ENCODE measurements around the gene URB2. TPM values are rescaled to one million over a fixed set of nuclear protein-coding genes. Genes with fewer than 3 reads are reported as not detected.

The URB2 gene
- total RNA-seq, 4 donors from 2014 or later = 6.0 to 12.1 (median 9.2) TPM

DNA sequence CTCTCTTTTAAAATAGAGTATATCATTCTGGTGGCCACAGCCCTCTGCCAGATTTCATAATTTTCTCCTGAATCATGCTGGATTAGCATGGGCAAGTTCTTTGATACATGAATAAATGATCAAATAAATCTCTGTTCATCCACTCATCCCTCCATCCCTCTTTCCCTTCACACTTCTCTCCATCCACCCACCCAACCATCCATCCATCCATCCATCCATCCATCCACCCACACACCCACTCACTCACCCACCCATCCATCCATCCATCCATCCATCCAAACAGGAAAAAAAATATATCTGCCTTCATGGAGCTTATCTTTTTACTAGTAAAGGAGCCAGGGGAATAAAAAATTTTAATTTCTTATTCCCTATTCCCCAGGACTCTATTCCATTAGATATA is 49.3 kb downstream of the URB2 start:
- H3K27ac ChIP-seq = no peak overlapping the region
- TF ChIP-seq, protein P1, sequence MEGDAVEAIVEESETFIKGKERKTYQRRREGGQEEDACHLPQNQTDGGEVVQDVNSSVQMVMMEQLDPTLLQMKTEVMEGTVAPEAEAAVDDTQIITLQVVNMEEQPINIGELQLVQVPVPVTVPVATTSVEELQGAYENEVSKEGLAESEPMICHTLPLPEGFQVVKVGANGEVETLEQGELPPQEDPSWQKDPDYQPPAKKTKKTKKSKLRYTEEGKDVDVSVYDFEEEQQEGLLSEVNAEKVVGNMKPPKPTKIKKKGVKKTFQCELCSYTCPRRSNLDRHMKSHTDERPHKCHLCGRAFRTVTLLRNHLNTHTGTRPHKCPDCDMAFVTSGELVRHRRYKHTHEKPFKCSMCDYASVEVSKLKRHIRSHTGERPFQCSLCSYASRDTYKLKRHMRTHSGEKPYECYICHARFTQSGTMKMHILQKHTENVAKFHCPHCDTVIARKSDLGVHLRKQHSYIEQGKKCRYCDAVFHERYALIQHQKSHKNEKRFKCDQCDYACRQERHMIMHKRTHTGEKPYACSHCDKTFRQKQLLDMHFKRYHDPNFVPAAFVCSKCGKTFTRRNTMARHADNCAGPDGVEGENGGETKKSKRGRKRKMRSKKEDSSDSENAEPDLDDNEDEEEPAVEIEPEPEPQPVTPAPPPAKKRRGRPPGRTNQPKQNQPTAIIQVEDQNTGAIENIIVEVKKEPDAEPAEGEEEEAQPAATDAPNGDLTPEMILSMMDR (IDR thresholded peaks at IDR 0.05) = no peak
- TF ChIP-seq EP300 (IDR thresholded peaks at IDR 0.05) (no peak), POLR2A (IDR thresholded peaks at IDR 0.05) (no peak), POLR2AphosphoS5 (IDR thresholded peaks at IDR 0.05) (no peak)
- ATAC-seq = no peak
- H3K4me3 ChIP-seq = no peak overlapping the region
- no peaks in the 10 kb centered on the region for H3K4me1 ChIP-seq
- H3K36me3 ChIP-seq = no peaks in the 10 kb centered on the region
- no peaks in the 10 kb centered on the region for H3K9me3 ChIP-seq
- no peaks in the 10 kb centered on the region for H3K27me3 ChIP-seq

DNA sequence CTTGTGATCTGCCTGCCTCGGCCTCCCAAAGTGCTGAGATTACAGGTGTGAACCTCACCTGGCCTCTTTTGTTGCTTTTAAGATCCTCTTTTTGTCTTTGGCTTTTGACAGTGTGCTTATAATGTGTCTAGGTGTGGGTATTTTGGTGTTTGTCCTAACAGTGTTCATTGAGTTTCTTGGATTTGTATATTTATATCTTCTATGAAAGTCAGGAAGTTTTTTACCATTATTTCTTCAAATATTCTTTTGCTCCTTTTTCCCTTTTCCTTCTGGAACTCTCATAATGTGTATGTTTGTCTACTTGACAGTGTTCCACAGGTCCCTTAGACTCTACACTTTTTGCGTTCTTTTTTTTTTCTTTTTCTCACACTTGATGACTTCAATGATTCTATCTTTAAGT is 59.1 kb downstream of the URB2 start:
- H3K4me1 ChIP-seq = no peaks in the 10 kb centered on the region
- 78 to 100% methylated on average over 2 of the region's 2 CpGs for WGBS, 2 donors (ENCODE audit: low coverage in 1 of 2)
- no peak overlapping the region for H3K4me3 ChIP-seq
- peaks cover 0 to 8% (median 0%) of the 10 kb centered on the region in 3 donors for H3K9me3 ChIP-seq
- no peak for TF ChIP-seq EP300 (IDR thresholded peaks at IDR 0.05)
- TF ChIP-seq, protein P1 (IDR thresholded peaks at IDR 0.05) = no peak
- no peak for TF ChIP-seq POLR2AphosphoS5 (IDR thresholded peaks at IDR 0.05)
- no peak for TF ChIP-seq POLR2A (IDR thresholded peaks at IDR 0.05)
- H3K27me3 ChIP-seq = no peaks in the 10 kb centered on the region
- ATAC-seq = no peak
- H3K27ac ChIP-seq = no peak overlapping the region
- H3K36me3 ChIP-seq = no peaks in the 10 kb centered on the region

DNA sequence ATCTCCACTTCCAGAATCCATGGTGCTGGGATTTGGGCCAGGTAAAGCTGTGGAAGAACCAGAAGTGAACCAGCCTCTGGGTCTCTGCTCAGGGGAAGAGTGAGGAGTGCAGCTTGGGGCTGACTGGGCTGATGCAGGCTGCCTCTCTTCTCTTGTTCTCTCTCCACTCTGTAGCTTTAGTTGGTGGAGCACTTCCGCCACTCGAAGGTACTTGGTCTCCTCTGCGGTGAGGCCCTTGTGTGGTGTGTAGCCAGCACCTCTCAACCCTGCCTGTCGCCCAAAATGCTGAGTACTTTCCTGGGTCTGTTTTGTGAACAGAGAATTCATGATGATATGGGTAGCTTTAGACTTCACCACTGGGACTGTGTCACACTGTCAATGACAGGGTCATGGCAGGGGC is 63.2 kb downstream of the URB2 start:
- H3K27me3 ChIP-seq = no peaks in the 10 kb centered on the region
- 86 to 95% methylated on average over 3 to 4 of the region's 4 CpGs for WGBS, 2 donors (ENCODE audit: low coverage in 1 of 2)

DNA sequence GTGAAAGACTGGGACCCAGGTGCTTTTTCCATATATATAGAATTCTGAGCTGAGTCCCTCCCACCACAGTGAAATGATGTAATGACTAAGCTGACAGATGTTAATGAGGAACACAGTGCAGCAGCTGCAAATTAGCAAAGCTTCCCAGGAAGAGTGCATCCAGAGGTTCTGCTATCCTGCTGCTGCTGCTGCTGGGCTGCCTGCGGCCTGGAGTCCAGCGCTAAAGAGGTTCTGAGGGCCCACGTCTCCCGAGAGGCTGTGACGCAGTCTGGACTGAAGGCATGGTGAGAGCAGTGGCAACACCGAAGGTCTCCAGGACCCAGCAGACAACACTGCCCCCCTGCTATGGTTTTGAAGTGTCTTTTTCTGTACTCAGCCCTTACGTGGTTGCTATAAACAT is 63.9 kb downstream of the URB2 start:
- ATAC-seq = no peak
- Histone ChIP-seq H3K36me3 (no peaks in the 10 kb centered on the region), H3K27me3 (no peaks in the 10 kb centered on the region), H3K9me3 (peaks cover 0 to 7% (median 0%) of the 10 kb centered on the region in 3 donors), H3K27ac (no peak overlapping the region), H3K4me1 (peaks cover 0 to 11% (median 0%) of the 10 kb centered on the region in 3 donors), H3K4me3 (no peak overlapping the region)
- WGBS, 2 donors (ENCODE audit: low coverage in 1 of 2) = 29 to 64% methylated on average over 1 to 2 of the region's 7 CpGs
- TF ChIP-seq POLR2A (IDR thresholded peaks at IDR 0.05) (no peak), EP300 (IDR thresholded peaks at IDR 0.05) (no peak), POLR2AphosphoS5 (IDR thresholded peaks at IDR 0.05) (no peak)
- TF ChIP-seq, protein P1 (IDR thresholded peaks at IDR 0.05) = no peak

More for the DNA sequence above, 63.2 kb downstream of the URB2 start:
- Histone ChIP-seq H3K27ac (no peak overlapping the region), H3K4me3 (no peak overlapping the region), H3K4me1 (peaks cover 0 to 5% (median 0%) of the 10 kb centered on the region in 3 donors), H3K9me3 (peaks cover 0 to 8% (median 0%) of the 10 kb centered on the region in 3 donors), H3K36me3 (no peaks in the 10 kb centered on the region)
- TF ChIP-seq EP300 (IDR thresholded peaks at IDR 0.05) (no peak), POLR2A (IDR thresholded peaks at IDR 0.05) (no peak), POLR2AphosphoS5 (IDR thresholded peaks at IDR 0.05) (no peak)
- TF ChIP-seq, protein P1 (IDR thresholded peaks at IDR 0.05) = no peak
- no peak for ATAC-seq

DNA sequence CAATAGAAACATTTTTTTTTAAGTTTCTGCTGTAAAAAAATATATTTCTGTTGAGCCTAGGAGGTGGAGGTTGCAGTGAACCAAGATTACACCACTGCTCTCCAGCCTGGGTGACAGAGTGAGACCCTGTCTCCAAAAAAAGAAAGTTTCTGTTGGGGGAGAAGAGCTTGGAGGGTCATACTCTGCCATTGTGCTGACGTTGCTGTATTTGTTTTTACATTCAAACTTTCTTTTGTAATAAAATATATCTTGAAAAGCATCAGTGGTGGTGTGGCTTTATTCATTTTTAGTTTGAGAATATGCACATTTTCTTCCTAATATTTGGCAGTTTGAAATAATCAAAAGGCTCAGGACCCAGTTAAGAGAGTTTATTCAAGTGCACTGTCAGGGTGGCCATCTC is 64.6 kb downstream of the URB2 start:
- WGBS, 2 donors (ENCODE audit: low coverage in 1 of 2) = 53 to 85% methylated on average over 1 of the region's 1 CpG
- TF ChIP-seq POLR2AphosphoS5 (IDR thresholded peaks at IDR 0.05) (no peak), POLR2A (IDR thresholded peaks at IDR 0.05) (no peak), EP300 (IDR thresholded peaks at IDR 0.05) (no peak)
- TF ChIP-seq, protein P1 (IDR thresholded peaks at IDR 0.05) = no peak
- ATAC-seq = no peak

More for the DNA sequence above, 64.6 kb downstream of the URB2 start:
- Histone ChIP-seq H3K4me1 (peaks cover 0 to 15% (median 0%) of the 10 kb centered on the region in 3 donors), H3K9me3 (no peaks in the 10 kb centered on the region), H3K36me3 (no peaks in the 10 kb centered on the region), H3K27me3 (no peaks in the 10 kb centered on the region), H3K27ac (no peak overlapping the region), H3K4me3 (no peak overlapping the region)

All from gastroesophageal sphincter (tissue), 4 donors.